Measurements from ENCODE around the gene ZIM2.

ZIM2 gene

DNA sequence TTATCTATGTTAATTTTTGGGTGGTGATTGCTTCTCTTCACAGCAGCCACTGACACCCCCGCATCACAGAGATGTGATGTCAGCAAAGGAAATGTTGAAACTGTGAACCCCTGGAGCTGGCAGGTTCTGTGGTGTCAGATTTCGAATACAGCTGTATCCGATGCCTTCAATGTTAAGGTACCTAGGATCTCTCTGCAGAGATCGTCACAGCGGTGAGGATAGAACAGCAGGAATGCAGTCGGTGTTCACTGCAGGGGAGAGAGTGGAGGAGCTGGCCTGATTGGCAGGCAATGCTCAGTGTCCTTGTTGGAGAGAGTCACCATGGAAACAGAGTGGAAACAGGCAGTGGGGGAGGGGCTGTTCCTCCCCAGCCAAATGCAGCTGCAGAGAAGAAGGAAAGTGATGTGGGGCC, 89.4 kb downstream of the ZIM2 start:
- H3K4me1 ChIP-seq (ENCODE audit: control insufficient read depth, insufficient read depth, low read length): no peaks in the 10 kb centered on the region
- H3K36me3 ChIP-seq (ENCODE audit: control insufficient read depth, insufficient read depth, low read length): no peaks in the 10 kb centered on the region
- WGBS, 2 experiments: 82 to 83% methylated on average over 6 of the region's 6 CpGs
- no peak overlapping the region for H3K27ac ChIP-seq (ENCODE audit: insufficient read depth, low read depth, low read length, poor library complexity, severe bottlenecking)
- H3K4me3 ChIP-seq (ENCODE audit: insufficient read depth, low read depth, low read length): no peak overlapping the region
- no peaks in the 10 kb centered on the region for H3K27me3 ChIP-seq (ENCODE audit: control insufficient read depth, insufficient read depth, low read length, poor library complexity, severe bottlenecking)
- peaks cover 19% of the 10 kb centered on the region for H3K9me3 ChIP-seq (ENCODE audit: control insufficient read depth, low read length)

DNA sequence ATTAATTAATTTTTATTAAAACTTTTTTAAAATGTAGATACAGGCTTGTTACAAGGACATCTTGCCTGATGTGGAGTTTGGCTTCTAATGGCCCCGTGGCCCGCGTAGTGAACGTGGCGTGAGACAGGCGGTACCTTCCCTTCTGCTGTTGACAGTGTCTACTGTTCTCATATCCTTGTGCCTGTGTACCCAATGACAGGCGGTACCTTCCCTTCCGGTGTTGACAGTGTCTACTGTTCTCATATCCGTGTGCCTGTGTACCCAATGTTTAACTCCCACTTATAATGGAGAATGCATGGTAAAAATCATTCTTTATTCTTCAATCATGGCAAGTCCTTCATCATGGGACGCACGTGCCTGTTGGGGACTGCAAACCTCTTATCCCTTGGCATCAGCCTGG, 89.9 kb downstream of the ZIM2 start:
- no peaks in the 10 kb centered on the region for H3K27me3 ChIP-seq (ENCODE audit: control insufficient read depth, insufficient read depth, low read length, poor library complexity, severe bottlenecking)
- 88 to 92% methylated on average over 11 of the region's 11 CpGs for WGBS, 2 experiments
- no peaks in the 10 kb centered on the region for H3K4me1 ChIP-seq (ENCODE audit: control insufficient read depth, insufficient read depth, low read length)
- H3K4me3 ChIP-seq (ENCODE audit: insufficient read depth, low read depth, low read length): no peak overlapping the region
- no peaks in the 10 kb centered on the region for H3K36me3 ChIP-seq (ENCODE audit: control insufficient read depth, insufficient read depth, low read length)
- peaks cover 16% of the 10 kb centered on the region for H3K9me3 ChIP-seq (ENCODE audit: control insufficient read depth, low read length)
- H3K27ac ChIP-seq (ENCODE audit: insufficient read depth, low read depth, low read length, poor library complexity, severe bottlenecking): no peak overlapping the region

DNA sequence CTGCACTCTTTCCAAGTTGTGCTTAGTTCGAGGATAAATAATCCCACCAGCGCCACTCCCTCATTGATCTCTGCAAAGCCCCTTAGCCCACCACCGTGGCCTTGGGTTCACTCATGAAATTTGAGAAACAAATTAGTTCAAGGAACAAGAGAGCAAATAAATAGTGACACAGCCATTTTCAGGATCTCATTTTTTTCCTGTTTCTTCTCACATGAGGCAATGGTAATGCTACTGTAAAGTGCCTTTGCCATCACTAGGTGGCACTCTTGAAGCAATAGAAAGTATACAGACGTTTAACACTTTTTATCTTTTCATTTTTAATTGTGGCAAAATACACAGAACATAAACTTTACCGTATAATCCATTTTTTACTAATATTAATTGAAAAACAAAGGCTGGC, 92.1 kb downstream of the ZIM2 start:
- no peaks in the 10 kb centered on the region for H3K4me1 ChIP-seq (ENCODE audit: control insufficient read depth, insufficient read depth, low read length)
- no peaks in the 10 kb centered on the region for H3K36me3 ChIP-seq (ENCODE audit: control insufficient read depth, insufficient read depth, low read length)
- WGBS, 2 experiments: 58 to 76% methylated on average over 3 to 5 of the region's 5 CpGs
- no peaks in the 10 kb centered on the region for H3K27me3 ChIP-seq (ENCODE audit: control insufficient read depth, insufficient read depth, low read length, poor library complexity, severe bottlenecking)
- H3K4me3 ChIP-seq (ENCODE audit: insufficient read depth, low read depth, low read length): no peak overlapping the region
- H3K27ac ChIP-seq (ENCODE audit: insufficient read depth, low read depth, low read length, poor library complexity, severe bottlenecking): no peak overlapping the region
- peaks cover 11% of the 10 kb centered on the region for H3K9me3 ChIP-seq (ENCODE audit: control insufficient read depth, low read length)

DNA sequence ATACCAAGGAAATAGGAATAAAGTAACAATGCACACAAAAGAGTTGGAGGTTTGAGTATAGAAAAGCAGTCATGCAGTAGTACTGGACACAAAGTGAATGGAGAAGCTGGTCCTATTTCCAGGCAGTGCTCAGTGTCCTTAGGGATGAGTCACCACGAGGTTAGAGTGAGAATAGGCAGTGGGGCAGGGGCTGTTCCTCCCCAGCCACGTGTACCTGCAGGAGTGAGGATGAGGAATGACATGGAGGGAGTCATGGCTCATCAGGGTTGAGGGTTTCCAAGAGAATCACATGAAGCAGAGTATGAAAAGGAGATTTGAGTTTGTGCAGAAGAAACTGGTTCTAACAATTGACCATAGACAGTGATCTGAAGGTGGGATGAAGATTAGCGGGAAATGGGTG, 94.2 kb downstream of the ZIM2 start:
- Histone ChIP-seq H3K27ac (ENCODE audit: insufficient read depth, low read depth, low read length, poor library complexity, severe bottlenecking) (no peak overlapping the region), H3K36me3 (ENCODE audit: control insufficient read depth, insufficient read depth, low read length) (no peaks in the 10 kb centered on the region), H3K9me3 (ENCODE audit: control insufficient read depth, low read length) (peaks cover 8% of the 10 kb centered on the region), H3K4me1 (ENCODE audit: control insufficient read depth, insufficient read depth, low read length) (no peaks in the 10 kb centered on the region), H3K27me3 (ENCODE audit: control insufficient read depth, insufficient read depth, low read length, poor library complexity, severe bottlenecking) (no peaks in the 10 kb centered on the region), H3K4me3 (ENCODE audit: insufficient read depth, low read depth, low read length) (no peak overlapping the region)
- 24% methylated on average over 3 of the region's 3 CpGs for WGBS, 2 experiments

DNA sequence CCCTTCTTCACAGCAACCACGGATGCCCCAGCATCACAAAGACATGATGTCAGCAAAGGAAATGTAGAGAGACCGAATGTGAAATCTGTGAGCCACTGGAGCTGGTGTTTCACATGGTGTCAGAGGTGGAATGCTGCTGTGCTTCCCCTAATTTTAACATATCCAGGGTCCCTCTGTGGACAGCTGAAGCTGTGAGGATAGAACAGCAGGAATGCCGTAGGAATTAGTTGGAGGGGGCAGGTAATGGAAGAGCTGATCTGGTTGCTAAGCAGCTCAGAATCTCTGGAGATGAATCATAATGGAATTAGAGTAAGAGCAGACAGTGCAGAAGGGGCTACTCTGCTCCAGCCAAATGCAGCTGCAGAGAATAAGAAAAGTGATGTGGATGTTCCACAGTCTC, 100.0 kb downstream of the ZIM2 start:
- Histone ChIP-seq H3K36me3 (ENCODE audit: control insufficient read depth, insufficient read depth, low read length) (no peaks in the 10 kb centered on the region), H3K9me3 (ENCODE audit: control insufficient read depth, low read length) (peaks cover 9% of the 10 kb centered on the region), H3K27ac (ENCODE audit: insufficient read depth, low read depth, low read length, poor library complexity, severe bottlenecking) (no peak overlapping the region), H3K27me3 (ENCODE audit: control insufficient read depth, insufficient read depth, low read length, poor library complexity, severe bottlenecking) (no peaks in the 10 kb centered on the region), H3K4me1 (ENCODE audit: control insufficient read depth, insufficient read depth, low read length) (no peaks in the 10 kb centered on the region), H3K4me3 (ENCODE audit: insufficient read depth, low read depth, low read length) (no peak overlapping the region)
- WGBS, 2 experiments: 56% methylated on average over 3 of the region's 3 CpGs

DNA sequence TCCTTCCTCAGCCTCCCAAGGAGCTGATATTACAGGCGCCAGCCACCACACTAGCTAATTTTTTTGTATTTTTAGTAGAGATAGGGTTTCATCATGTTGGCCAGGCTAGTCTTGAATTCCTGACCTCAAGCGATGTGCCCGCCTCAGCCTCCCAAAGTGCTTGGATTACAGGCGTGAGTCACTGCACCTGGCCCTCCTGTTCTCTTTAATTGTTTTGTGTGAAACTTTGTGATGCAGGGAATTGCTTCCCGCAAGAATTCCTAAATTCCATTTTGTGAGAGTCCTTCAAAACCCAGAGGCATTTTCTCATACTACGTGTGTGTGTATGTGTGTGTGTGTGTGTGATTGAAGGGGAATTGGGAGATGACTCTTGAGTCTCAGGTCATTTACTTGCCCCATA, 104.0 kb downstream of the ZIM2 start:
- Histone ChIP-seq H3K27ac (ENCODE audit: insufficient read depth, low read depth, low read length, poor library complexity, severe bottlenecking) (no peak overlapping the region), H3K9me3 (ENCODE audit: control insufficient read depth, low read length) (peaks cover 11% of the 10 kb centered on the region), H3K4me1 (ENCODE audit: control insufficient read depth, insufficient read depth, low read length) (no peaks in the 10 kb centered on the region), H3K36me3 (ENCODE audit: control insufficient read depth, insufficient read depth, low read length) (no peaks in the 10 kb centered on the region), H3K27me3 (ENCODE audit: control insufficient read depth, insufficient read depth, low read length, poor library complexity, severe bottlenecking) (no peaks in the 10 kb centered on the region), H3K4me3 (ENCODE audit: insufficient read depth, low read depth, low read length) (no peak overlapping the region)
- WGBS, 2 experiments: 85 to 90% methylated on average over 4 to 6 of the region's 6 CpGs

DNA sequence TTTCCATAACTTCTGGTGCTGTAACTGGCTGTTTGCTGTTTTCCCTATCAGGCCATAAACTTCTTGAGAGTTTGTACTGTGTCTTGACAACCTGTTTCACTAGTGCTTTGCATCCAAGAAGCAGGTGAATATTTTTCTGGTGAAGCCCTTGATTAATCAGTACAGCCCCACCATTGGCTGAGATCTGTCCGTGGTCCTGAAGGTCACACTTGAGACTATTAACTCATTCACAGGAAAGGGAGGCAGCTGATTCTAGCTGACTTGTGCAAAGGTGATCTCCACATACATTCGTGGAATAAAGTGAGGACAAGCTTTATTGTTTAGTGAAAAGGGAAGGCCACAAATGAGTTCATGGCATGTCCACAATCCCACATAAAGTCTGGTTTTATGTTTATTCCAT, 107.5 kb downstream of the ZIM2 start:
- H3K36me3 ChIP-seq (ENCODE audit: control insufficient read depth, insufficient read depth, low read length): no peaks in the 10 kb centered on the region
- peaks cover 7% of the 10 kb centered on the region for H3K9me3 ChIP-seq (ENCODE audit: control insufficient read depth, low read length)

DNA sequence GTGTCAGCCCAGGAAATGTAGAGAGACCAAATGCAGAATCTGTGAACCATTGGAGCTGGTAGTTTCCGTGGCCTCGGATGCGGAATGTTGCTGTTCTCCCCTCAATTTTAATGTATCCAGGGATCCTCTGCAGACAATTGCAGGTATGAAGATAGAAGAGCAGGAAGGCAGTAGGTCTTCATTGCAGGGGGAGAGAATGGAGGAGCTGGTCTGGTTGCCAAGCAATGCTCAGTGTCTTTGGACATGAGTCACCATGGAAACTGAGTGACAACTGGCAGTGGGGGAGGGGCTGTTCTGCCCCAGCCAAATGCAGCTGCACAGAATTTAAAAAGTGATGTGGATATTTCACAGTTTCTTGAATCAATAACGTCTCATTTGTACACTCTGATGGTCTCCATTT, 112.8 kb downstream of the ZIM2 start:
- H3K27ac ChIP-seq (ENCODE audit: insufficient read depth, low read depth, low read length, poor library complexity, severe bottlenecking): no peak overlapping the region
- H3K27me3 ChIP-seq (ENCODE audit: control insufficient read depth, insufficient read depth, low read length, poor library complexity, severe bottlenecking): no peaks in the 10 kb centered on the region
- H3K36me3 ChIP-seq (ENCODE audit: control insufficient read depth, insufficient read depth, low read length): no peaks in the 10 kb centered on the region
- 75 to 83% methylated on average over 4 of the region's 4 CpGs for WGBS, 2 experiments
- no peak overlapping the region for H3K4me3 ChIP-seq (ENCODE audit: insufficient read depth, low read depth, low read length)
- peaks cover 19% of the 10 kb centered on the region for H3K9me3 ChIP-seq (ENCODE audit: control insufficient read depth, low read length)
- no peaks in the 10 kb centered on the region for H3K4me1 ChIP-seq (ENCODE audit: control insufficient read depth, insufficient read depth, low read length)

More for the DNA sequence above, 107.5 kb downstream of the ZIM2 start:
- Histone ChIP-seq H3K4me1 (ENCODE audit: control insufficient read depth, insufficient read depth, low read length) (no peaks in the 10 kb centered on the region), H3K27ac (ENCODE audit: insufficient read depth, low read depth, low read length, poor library complexity, severe bottlenecking) (no peak overlapping the region), H3K27me3 (ENCODE audit: control insufficient read depth, insufficient read depth, low read length, poor library complexity, severe bottlenecking) (no peaks in the 10 kb centered on the region), H3K4me3 (ENCODE audit: insufficient read depth, low read depth, low read length) (no peak overlapping the region)
- 35 to 66% methylated on average over 2 of the region's 2 CpGs for WGBS, 2 experiments

DNA sequence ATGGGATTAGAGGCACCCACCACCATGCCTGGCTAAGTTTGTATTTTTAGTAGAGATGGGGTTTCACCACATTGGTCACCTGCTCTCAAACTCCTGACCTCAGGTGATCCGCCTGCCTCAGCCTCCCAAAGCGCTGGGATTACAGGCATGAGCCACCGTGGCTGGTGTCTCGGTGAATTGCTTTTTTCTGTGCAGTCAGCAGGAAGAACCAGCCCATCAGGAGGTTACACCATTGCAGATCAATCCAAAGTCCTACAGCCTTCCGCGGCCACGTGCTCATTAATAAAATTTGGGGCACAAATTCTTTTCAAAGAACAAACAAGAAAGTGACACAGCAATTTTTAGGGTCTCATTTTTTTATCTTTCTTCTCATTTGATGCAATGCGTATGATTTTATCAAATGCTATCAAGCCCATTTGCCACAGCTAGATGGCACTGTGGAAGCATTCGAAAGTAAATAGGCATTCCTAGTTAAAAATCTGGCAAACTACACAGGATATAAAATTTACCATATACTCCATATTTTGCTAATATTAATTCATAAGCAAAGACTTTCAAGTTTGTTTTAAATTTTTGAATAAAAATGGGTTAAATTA, 114.6 kb downstream of the ZIM2 start:
- Histone ChIP-seq H3K4me1 (ENCODE audit: control insufficient read depth, insufficient read depth, low read length) (no peaks in the 10 kb centered on the region), H3K27ac (ENCODE audit: insufficient read depth, low read depth, low read length, poor library complexity, severe bottlenecking) (no peak overlapping the region), H3K4me3 (ENCODE audit: insufficient read depth, low read depth, low read length) (no peak overlapping the region), H3K36me3 (ENCODE audit: control insufficient read depth, insufficient read depth, low read length) (no peaks in the 10 kb centered on the region), H3K9me3 (ENCODE audit: control insufficient read depth, low read length) (peaks cover 19% of the 10 kb centered on the region), H3K27me3 (ENCODE audit: control insufficient read depth, insufficient read depth, low read length, poor library complexity, severe bottlenecking) (no peaks in the 10 kb centered on the region)
- WGBS, 2 experiments: 80 to 82% methylated on average over 9 of the region's 9 CpGs
